HG03469 (cell line): Measurements from ENCODE around the gene THSD4.

Experiments used
- ATAC-seq: cut with Tn5 transposase; IDR thresholded peaks from one replicate; pipeline ENCODE4 v1.9.1; 2021; ENCODE audit warnings: mild to moderate bottlenecking, moderate library complexity, moderate number of reproducible peaks; ENCODE audit not compliant: unreplicated experiment

The THSD4 gene

DNA sequence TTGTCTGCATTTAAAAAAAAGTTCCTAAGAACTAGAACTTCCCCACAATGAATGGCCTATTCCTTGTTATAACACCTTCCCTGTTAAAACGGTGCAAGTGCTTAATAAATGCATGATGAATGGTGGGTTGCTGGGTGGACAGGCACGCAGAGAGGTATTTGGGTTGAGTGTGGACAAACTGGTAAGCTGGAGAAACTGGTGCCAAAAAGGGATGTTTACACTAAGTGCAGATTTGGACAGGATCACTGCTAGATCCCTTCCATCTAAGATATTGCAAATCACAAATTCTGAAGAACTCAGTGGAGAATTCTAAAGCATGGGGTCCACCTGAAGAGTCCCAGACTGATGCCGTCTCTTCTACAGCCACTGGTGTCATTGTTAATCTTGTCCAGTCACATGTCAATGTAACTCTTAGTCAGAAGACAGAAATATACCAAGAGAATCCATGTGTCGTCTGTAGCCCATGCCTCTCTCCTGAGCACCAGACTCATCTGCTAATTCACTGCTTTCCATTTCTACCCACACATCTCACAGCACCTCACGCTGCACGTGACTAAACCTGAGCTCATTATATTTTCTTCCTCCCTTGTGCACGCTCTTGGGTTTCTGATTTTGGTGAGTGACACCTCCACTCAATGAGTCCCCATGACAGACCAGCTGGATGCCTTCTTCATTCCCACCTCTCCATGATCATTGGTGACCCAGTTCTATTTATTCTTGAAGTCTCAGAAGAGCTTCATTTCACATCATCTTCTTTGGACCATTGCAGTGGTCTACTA lies 328.9 kb downstream of the THSD4 start:
- ATAC-seq = no peak

DNA sequence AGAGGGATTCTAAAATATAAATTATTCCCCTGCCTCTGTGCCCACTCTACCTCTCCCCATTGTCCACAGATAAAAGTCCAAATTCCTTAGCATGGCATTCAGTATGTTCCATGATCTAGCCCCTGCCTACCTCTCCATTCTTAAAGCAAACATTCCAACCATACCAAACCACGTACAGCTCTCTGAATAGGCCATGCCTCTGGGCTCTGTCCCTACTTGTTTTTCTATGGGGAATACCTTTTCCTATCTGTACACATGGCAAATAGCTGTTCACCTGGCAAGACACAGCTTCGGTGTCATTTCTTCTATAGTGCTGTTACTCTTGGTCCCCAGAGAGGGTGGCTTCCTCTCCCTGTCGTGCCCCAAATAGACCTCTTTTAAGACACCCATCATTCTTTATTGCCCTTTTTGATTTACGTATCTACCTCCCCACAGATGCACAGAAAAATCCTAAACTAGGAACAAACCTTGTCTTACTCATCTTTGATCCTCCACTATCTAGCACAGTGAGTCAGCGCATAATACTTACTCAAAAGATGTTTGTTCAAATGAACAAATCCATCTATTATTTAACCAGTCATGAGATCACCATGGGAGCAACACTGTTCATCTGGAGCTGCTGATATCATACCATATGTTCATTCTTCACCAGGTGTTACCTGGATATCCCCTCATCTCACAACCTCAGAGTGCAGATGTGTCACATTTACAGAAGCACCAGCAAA lies 329.8 kb downstream of the THSD4 start:
- no peak for ATAC-seq

DNA sequence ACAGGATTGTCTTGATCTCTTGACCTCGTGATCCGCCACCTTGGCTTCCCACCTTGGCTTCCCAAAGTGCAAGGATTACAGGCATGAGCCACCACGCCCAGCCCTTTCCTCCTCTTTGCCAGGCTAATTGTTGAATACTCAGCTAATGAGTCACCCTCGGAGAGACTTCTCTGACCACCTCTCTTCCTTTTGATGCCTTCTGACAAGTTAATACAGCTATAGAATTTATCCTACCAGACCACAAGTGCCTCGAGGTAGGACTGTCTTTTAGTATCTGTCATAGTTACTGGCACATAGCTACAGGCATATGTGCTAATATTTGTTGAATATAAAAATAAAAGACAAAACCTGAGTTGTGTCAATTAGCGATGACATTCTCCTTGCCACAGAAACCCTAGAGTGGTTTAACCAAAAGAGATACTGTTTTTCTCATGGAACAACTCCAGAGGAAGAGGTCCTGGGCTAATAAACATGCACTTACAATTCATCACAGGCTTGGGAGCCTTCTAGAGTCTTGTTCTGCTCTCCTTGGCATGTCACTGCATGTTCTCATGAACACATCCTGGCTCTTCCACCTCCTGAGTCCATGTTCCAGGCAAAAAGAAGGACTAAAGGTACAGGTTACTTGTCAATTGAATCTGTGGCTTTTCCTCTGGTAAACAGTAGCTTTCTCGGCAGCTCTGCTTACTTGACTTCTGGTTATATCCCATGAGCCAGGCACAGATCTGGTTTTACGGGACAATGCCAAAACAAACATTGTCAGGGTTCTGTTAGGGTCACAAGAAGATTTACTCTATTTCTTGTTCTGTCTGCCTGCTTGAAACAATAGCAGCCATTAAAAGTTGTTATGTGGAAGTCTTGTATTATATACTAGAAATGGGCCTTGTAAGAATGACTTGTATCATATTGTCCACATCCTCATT lies 332.3 kb downstream of the THSD4 start:
- no peak for ATAC-seq

DNA sequence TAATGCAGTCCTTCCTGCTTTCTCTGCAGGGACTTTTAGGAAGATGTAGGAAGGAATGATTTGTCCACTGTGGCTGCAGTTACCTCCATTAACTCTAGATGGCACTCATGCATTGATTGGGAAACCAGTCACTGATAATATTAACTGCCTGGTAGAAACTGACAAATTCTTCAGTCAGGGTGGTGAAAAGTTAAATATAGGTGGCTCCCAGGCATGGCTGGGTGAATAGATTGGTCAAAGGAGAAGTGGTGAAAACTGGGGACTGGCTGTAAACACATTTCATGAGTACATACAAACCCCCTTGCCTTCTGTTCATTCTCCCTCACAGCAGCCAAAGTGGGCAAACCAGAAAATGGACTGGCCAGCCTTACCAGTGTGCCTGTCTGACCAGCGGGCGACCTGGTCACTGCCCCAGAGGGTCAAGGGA lies 333.4 kb downstream of the THSD4 start:
- ATAC-seq = no peak

DNA sequence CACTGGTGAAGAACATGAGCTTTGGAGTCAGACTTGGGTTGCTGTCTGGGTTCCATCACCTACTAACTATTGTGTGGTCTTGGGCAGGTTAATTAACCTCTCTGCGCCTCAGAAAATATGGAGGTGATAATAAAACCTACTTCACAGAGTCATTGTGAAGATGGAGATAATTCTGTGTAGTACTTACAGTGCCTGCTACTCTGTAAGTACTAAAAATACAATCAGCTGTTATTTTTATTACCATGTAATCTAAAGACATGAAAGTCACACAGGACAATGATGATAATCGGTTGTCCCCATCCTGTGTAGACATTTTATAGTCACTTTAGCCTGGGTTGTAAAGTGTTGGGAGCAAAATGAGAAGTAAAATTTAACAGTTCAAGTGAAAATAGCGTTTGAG lies 334.1 kb downstream of the THSD4 start:
- ATAC-seq = no peak

DNA sequence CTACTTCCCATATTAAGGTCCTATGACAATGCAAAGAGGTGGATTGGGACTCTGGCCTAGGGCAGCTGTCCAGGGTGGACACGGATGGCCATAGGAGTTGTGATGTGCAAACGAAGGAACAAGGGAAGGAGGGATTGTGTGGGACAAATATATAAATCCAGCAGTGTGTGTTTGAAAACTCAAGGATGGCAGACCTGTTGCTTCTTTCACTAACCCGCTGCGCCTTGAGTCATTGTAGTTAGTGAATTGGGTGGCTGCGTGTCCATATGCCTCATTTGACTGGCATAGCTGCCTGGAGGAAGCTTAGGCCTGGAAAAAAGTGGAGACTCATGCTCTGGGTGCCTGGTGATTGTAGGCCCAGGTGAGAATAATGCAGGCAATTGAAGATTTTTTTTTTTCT lies 334.7 kb downstream of the THSD4 start:
- no peak for ATAC-seq

DNA sequence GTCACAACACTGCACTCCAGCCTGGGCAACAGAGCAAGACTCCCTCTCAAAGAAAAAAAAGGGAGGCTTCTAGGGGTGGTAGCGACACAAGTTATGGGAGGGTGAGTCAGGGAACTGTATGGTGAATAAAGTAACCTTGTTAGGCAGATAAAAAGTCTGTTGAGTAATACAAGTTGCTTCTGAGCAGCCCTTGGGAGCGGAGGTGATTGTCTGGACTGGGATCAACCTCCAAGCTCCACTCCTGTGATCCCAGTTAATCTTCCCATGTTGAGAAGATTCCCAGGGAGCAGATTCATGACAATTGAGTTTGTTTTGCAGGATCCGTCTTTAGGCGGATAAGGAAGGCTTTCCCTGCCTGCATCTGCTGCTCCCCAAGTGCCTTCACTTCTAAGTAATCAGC lies 335.9 kb downstream of the THSD4 start:
- ATAC-seq = no peak

DNA sequence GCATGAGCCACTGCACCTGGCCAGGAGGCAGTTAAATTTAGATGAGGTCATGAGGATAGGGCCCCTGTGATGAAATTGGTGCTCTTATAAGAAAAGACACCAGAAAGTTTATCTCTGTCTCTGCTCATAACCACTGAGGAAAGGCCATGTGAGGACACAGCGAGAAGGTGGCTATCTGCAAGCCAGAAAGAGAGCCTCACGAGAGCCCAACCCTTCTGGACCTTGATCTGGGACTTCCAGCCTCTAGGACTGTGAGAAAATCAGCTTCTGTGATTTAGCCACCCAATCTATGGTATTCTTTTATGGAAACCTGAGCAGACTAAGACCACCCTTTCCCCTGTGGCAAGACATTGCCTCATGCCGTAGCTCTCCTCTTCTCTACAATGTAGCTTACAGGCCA lies 337.6 kb downstream of the THSD4 start:
- no peak for ATAC-seq

DNA sequence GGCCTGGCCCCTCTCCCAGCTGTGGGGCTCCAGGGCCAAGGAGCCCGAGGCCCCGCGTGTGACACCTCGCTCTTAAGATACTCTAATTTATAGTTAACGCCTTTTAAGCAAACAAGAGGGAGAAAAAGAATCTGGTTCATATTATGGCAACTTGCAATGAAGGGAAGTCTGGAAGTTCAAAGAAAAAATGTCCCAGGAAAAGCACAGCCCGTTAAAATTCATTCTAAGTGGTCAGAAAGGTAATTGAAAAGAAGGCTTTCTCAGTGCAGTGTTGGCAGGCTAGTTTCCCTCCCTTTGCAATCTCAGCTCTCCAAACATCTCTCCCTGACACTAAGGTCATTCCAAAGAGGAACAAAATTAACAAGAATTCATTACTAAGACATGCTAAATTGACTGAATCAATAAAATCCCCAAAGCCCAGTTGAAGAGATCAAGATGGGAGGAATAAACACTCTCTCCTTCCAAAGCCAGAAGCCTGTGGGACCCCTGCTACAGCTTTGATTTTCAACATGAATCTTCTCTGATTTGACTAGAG lies 339.3 kb downstream of the THSD4 start:
- ATAC-seq = no peak

DNA sequence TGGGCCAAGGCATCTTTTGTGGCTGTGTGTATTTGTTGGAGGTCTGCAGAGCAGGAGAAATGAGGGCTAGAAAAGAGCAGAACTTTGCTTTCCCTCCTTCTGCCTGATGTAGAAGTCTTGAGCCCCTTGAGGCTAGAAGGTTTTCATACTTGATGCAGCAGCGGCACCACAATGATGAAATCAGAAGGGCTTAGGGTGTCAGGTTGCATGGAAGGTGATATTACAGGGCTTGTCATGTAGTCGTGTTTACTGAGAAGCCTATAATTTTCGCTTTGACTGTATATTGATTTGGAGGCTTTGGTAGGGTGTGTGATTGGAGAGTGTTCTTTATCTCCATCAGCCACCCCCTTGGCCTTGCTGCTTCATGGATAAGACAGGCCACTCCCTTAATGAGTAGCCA lies 339.8 kb downstream of the THSD4 start:
- ATAC-seq = no peak

DNA sequence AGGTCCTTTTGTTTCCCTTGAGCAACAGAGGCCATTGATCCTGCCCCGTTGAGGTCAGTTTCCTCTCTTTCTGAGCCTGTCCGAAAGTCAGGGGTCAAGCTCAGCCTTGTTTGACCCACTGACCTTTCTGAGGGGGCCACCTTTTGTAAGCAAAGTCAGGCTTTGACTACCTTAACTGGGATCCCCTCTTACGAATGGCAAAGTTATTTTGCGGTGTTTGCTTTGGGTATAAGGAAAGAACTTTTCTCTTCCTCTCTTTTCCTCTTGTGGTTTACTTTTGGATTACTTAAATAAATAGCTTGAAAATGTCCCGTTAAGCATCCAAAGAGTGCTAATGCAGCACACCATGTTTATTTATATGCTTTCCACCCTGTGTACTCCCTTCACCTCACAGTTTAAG lies 340.6 kb downstream of the THSD4 start:
- no peak for ATAC-seq

DNA sequence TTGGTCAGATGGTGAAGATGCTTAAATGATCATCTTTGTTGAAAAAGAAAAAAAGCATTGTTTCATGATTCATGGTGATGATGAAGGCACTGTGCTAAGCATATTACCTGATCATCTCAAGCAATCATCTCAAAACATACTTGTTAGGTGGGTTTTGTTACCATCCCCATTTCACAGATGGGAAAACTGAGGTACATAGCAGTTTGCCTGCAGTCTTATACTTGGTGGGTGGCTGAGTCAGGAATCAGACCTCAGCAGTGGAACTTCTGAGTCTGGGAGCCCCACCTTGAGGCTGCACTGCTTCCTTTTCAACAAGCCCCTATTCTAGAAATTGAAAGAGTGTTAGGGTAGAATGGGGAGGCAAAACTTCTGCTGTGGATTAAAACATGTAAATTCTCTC lies 341.1 kb downstream of the THSD4 start:
- ATAC-seq = no peak

DNA sequence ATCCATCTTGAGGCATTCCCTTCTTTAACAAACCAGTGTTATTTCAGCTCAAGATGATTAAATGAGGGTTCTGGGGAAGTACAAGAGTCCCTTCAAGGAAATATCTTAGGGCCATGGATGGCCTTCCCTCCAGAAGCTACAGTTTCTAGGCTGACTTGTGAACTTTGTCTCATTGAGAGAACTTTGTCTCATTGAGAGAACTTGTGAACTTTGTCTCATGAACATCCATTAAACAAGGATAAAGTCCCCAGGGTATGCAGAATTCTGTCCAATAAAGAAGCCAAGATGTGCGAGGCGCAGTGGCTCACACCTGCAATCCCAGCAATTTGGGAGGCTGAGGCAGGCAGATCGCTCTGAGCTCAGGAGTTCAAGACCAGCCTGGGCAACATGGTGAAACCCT lies 341.5 kb downstream of the THSD4 start:
- ATAC-seq = no peak

DNA sequence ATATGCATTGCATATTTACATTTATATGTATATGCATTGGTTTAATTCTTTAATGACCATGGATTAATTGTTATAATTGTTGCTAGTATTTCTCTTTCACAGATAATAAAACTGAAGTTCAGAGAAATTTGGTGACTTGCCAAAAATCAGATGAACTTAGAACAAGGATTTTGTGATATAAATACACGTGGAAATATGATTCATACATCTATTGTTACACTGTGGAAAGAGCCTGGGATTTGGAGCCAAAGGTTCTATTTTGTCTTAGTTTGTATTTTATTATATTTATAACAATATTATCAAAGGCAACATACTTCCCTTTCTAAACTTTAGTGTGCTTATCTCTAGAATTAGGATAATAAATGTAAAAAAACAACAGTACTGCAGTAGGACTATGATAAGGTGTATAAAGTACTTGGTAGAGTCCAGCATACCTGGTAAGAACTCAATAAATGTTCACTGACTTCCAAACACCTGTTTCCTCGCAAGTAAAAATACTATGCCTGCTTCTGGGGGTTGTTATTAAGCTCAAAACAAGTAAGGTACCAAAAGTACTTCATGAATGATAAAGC lies 342.9 kb downstream of the THSD4 start:
- ATAC-seq = no peak

DNA sequence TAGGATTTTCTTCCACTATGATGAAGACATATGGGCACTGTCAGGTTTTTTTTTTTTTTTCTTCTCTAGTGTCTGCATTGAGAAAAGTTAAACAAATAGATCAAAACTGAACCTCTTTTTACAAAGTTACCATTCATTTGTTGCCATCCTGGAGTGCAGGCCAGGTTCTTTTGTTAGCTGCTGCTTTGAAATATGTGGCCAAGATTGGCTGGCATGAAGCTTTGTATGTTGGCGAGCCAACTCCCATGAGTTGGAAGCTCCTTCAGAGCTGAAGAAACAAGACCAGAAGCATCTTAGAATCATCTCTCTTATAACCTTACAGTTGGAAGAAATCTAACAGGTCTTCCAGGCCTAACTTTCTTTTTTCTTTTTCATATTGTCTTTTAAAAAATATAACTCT lies 346.5 kb downstream of the THSD4 start:
- no peak for ATAC-seq

DNA sequence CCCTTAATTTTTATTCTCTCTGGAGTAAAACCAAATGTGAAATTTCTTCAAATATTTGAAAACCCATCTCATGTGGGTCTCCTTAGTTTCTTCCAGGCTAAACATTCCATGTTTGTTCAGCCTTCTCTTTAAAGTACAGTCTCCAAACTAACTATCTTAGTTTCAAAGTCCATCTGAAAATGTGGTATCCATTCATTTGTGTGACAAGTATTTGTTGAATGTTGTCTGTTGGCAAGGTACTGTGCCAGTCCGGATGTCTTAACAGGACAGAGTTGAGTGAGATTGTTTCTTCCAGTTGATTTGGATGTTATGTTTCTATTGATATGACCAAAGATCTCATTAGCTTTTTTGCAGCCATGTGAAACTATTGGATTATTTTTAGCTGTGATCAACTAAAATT lies 347.4 kb downstream of the THSD4 start:
- ATAC-seq = no peak

DNA sequence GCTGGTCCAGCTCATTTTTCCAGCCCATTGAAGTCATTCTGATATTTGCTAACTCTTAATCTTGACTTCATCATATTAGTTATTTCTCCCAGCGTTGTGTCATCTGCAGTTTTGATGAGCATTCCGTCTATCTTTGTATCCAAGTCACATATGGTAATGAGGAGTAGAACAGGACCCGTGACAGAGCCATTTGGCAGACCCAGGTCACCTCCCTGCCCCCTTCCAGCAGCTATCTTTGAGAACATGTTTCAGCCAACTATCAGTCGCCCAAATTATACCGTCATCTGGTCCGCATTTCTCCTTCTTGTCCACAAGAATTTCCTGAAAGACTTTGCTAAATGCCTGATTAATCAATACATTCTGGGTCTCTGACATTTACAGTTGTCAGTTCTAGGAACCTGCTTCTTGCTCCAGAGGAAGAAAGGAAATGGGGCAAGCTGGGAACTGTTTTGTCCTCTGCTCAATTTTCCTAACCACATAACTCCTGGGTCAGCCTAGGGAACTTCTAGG lies 347.9 kb downstream of the THSD4 start:
- no peak for ATAC-seq

DNA sequence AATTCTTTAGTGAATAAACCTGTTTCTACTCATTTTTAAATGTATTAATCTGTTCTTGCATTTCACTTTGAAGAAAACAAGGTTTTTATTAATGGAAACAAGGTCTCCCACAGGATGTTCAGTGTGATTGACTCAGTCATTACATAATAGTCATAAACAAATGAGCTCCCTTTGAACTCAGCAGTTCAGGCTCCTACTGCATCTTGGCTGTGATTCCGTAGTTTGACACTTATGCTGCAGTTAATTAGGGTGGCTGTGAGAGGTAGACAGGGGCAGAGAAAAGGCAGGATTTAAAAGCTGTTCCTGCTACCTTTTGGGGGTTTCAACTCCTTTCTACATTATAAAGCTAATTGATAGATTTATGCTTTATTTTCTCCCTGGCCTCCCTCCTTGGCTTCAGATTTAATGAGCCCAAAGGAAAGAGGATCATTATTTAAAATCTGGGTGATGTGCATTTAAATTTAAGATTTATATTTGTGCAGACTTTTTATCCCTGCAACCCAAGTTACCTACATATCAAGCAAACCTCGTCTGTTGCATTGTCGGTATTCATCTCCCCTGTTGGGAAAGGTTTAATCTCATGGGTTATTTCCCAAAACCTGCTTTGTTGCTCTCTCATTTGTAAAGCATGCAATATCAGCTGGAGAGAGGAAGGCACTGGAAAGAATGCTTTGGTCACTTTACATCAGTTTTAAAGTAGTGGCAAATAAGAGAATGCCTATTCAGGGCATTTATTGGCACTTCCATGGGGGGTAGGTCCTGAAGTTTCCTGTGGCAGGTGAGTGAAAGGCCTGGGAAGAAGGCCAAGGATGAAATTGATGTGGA lies 350.1 kb downstream of the THSD4 start:
- no peak for ATAC-seq

DNA sequence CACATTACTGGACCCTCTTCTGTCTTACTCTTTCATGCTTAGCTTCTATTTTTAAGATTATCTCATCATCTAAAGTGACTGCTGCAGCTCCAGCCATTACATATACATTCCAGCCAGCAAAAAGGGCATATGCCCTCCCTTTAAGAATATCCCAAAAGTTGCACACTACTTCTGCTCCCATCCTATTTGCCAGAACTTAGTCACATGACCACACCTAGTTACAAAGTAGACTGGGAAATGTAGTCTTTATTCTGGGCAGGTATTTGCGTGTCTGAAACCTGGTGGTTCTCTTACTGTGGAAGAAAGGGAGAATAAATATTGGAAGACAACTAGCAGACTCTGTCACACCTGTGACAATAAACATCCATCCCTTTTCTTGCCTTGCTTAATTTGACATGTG lies 353.4 kb downstream of the THSD4 start:
- ATAC-seq = no peak

DNA sequence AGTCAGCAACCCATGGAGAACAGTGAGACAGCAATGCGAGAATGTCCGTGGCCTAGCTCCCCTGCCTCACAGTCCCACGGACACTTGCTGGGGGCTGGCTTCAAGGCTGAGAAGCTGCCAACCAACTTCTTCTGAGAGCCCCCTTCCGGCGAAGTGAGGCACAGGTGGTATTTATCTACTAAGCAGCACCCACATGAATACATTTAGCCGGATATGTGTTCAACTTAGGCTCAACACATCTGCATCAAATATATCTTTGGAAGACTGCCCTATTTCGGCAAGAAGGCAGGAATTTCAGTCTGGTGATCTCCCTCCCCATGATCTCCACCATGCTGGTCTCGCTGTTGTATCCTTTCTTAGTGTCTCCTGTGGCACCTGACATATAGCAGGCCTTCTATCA lies 354.1 kb downstream of the THSD4 start:
- ATAC-seq = no peak
